Epidermal melanocyte (primary cell): ENCODE data around the gene FAM89A.
"Not testable (repeated sequence)": the region's sequence is repeated elsewhere in the genome, so short reads cannot be mapped to it uniquely, and the experiment has no call there.

Experiments
- DNase-seq: peaks from one replicate; pipeline ENCODE4 v3.0.0; 2011; ENCODE audit warnings: low spot score; ENCODE audit not compliant: insufficient read length

Gene FAM89A

DNA sequence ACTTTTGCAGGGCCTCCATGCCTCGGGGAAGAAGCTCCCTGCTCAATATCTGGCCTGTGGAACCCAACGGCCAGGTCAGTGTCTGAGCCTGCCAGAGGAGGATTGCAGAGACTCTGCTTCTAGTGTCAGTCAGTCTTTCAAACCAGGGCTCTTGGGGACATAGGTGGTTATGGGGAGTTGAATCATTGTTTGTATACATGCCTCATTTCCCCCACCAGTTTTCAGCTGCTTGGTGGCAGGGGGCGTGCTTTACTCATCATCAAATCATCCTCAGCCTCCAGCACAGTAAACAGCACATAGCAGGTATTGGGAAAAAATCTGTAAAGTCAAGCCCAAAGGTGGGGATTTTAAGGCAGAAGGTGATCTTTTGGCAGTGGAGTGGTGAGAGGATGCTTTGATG, 17.4 kb upstream of the FAM89A start:
- DNase-seq = no peak

DNA sequence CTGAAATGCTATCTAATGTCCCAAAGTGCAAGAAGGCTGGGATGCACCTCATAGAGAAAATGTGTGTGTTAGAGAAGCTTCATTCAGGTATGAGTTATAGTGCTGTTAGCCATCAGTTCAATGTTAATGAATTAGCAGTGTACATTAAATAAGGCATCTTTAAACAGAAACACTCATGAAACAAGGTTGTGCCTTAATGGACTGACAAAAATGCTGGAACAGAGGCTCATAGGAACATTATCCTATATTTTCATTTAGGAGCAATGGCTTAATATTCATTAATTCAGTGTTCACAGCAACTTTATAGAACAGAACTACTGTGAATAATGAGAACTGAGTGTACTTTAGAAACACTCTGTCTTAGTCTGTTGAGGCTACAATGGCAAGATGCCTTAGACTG, 15.2 kb upstream of the FAM89A start:
- no peak for DNase-seq

DNA sequence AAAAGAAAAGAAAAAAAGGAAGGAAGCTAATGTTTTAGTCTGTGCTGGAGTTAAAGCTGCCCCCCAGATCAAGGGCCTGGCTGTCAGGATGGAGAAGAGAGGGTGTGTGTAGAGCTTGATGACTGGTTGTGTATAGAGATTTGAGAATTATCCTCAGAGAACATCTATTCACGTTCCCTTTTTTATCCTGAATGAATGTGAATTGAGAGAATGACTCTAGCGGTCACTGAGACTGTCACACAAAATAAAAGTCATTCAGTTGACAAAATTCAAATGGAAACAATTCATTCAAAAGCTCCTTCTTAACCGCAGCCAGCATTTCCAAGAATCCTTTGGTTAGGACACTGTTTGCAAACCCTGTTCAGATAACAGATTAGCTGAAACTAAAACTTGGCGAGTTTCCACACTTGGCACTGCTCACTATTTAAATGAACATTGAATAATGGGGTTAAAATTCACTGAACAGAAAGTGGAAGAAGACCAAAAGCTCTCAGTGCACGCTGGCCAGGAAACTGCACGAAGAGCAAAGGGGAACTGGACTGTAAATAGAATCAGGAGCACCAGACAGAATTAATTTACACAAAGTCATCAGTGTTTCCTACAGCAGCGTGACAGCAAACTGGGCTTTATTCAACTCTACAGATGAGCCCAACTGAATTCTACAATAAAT, 13.6 kb upstream of the FAM89A start:
- DNase-seq = no peak

DNA sequence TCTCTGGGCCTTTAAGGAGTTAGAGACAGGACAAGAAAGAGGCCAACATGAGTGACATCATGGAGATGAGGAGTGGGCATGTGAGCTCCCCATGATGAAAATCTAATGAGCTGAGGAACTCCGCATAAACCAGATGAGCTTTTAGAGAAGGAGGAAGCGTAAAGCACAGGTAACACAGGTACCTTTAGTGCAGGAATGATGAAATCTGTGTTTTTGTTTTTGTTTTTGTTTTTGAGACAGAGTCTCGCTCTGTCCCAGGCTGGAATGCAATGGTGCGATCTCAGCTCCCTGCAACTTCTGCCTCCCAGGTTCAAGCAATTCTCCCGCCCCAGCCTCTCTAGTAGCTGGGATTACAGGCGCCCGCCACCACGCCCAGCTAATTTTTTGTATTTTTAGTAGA, 12.7 kb upstream of the FAM89A start:
- DNase-seq = no peak

DNA sequence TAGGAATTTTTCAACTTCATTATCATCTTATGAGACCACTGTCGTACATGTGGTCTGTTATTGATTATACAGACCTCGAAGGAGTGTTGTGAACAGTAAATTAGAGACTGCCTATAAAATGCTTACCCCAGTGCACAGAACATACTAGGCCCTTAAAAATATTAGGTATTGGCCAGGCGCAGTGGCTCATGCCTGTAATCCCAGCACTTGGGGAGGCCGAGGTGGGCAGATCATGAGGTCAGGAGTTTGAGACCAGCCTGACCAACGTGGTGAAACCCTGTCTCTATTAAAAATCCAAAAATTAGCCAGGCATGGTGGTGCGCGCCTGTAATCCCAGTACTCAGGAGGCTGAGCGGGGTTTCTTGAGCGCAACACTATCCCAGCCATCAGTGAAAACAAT, 10.9 kb upstream of the FAM89A start:
- not testable (repeated sequence) for DNase-seq

DNA sequence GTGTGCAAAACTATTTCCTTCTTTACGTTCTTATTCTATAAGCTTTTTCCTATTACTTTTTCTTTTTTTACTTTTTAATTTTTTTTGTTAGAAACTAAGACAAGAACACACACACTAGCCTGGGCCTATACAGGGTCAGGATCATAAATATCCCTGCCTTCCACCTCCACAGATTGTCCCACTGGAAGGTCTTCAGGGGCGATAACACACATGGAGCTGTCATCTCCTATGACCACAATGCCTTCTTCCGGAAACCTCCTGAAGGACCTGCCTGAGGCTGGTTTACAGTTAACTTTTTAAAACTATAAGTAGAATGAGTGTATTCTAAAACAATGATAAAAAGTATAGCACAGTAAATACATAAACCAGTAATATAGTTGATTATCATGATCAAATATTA, 10.3 kb upstream of the FAM89A start:
- DNase-seq = no peak

DNA sequence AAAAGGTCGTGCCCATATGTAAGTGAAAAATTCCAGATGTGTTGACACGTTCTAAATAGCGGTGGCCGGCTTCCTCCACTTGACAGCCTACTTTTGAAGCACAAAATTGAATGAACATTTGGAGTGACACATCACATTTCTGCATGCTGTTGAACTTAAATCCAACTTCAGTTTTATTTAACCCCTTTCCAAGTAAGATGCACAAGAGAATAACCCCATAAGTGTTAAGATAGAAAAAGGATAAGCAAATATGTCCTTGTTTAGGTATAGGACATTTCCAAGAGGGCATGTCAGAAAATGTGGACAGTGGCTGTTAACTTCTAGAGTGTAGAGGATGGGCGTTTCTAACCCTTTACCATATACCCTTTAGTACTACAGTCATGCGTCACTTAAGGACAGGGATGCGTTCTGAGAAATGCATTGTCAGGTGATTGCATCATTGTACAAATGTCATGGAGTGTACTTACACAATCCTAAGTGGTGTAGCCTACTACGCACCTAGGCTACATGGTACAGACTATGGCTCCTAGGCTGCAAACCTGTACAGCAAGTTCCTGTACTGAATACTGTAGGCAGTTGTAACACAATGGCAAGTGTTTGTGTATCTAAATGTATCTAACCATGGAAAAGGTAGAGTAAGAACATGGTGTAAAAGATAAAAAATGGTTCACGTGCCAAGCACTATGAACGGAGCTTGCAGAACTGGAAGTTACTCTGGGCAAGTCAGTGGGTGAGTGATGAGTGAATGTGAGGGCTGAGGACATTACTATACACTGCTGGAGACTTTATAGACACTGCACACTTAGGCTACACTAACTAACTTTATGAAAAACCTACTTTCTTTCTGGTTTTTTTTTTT, 9.3 kb upstream of the FAM89A start:
- no peak for DNase-seq

DNA sequence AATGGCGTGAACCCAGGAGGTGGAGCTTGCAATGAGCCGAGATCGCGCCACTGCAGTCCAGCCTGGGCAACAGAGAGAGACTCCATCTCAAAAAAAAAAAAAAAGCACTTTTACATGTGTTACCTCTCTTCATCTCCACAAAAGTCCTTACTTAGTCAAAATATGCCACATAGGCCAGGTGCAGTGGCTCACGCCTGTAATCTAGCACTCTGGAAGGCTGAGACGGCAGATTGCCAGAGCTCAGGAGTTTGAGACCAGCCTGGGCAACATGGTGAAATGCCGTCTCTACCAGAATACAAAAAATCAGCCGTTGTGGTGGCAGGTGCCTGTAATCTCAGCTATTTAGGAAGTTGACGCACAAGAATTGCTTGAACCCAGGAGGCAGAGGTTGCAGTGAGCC, 8.4 kb upstream of the FAM89A start:
- DNase-seq = not testable (repeated sequence)

DNA sequence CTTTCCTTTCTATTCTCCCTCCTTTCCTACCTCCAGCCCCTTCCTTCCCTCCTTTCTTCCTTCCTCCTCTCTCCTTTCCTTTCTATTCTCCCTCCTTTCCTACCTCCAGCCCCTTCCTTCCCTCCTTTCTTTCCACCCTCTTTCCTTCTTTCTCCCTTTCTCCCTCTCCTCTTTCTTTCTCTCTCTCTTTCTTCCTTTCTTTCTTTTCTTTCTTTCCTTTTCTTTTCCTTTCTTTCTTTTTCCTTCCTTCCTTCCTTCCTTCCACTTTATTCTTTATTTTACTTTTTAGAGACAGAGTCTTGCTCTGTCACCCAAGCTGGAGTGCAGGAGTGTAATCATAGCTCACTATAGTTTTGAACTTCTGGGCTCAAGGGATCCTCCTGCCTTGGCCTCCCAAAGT, 7.5 kb upstream of the FAM89A start:
- not testable (repeated sequence) for DNase-seq

DNA sequence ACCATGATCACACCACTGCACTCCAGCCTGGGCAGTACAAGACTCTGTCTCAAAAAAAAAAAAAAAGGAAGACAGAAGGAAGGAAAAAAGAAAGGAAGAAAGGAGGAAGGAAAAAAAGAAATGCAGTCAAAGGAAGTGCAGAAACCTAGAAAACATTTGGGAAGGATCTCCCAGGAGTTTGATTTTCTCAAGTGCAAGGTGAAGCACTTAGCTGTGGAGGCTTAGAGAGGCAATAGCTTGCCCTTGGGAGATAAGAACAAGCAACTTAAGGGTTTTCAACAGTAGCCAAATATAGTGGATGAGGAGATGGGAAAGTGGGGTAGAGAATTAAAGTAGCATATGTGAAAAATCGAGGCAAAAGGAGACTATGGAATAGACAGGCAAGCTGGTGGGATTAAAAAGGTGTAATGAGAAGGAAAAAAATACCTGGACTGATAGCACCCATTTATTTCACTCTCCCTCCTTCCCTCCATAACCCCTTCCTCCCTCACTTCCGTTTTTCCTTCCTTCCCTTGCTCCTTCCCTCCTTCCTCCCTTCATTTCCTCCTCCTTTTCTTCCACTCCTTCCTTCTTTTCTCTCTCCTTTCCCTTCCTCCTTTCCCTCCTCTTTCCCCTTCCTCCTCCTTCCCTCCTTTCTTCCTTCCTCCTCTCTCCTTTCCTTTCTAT, 6.8 kb upstream of the FAM89A start:
- no peak for DNase-seq

DNA sequence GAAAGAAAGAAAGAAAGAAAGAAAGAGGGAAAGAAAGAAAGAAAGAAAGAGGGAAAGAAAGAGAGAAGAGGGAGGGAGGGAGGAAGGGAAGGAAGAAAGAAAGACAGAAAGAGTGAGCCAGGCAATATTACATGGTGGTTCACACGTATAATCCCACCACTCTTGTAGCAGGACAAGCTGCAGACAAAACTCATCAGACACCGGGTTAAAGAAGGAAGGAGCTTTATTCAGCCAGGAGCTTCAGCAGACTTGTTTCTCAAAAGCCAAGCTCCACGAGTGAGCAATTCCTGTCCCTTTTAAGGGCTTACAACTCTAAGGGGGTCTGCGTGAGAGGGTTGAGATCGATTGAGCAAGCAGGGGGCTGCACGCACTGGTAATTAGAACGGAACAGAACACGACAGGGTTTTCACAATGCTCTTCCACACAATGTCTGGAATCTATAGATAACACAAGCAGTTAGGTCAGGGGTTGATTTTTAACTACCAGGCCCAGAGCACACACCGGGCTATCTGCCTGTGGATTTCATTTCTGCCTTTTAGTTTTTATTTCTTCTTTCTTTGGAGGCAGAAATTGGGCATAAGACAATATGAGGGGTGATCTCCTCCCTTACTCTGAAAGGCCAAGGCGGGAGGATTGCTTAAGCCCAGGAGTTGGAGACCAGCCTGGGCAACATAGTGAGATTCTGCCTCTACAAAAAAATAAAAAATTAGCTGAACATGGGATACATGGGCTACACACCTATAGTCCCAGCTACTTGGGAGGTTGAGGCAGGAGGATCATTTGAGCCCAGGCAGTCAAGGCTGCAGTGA, 6.1 kb upstream of the FAM89A start:
- DNase-seq = not testable (repeated sequence)

DNA sequence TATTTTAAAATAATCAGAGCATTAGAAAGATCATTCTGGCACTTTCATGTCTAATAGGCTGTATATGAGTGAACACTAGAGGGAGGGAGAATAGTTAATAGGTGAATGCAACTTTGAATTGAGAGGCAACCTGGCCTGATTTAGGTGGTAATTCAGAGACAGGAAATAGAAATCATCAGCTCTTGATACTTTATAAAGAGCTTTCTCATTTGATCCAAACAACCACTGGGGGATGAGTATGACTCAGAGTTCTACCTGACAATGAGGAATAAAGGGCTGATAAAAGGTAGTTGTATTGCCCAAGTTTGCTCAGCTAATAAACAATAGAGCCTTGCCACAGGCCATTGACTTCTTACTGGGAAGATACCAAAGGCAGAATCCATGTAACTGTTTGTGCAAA, 5.2 kb upstream of the FAM89A start:
- no peak for DNase-seq

DNA sequence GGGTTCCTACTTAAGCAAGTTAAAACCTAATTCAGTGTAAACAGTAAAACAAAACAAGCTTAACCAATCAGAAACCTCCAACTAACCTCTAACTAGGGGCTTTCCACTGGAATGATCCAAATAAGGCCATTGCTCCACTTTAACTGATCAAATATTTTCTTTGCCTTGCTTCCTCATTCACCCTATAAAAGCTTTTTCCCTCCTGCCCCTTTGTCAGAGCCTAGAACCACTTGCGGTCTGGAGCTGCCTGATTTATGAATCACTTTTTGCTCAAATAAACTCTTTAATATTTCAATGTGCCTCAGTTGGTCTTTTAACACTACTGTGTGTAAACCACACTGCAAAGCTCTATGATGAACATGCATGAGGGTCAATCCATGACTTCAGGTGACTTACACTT, 4.5 kb upstream of the FAM89A start:
- no peak for DNase-seq

DNA sequence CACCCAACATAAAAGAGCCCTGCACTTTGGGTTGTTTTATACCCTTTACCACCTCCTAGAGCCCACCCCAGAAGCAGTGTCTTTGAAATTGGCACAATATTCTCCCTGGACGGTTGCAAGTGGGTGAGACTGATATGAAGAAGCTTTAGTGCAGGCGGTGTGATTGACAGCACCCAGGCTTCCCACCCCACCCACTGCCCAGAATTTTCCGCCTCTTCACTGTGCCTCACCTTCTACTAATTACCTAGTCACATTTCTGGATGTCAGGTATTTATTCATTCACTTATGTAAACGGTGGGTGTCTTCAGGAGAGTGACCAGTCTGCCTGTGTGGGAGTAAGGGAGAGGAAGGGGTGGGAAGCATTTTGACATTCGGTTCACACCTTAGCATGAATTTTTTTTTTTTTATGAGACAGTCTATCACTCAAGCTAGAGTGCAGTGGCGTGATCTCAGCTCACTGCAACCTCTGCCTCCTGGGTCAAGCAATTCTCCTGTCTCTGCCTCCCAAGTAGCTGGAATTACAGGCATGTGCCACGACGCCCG, 1.7 kb upstream of the FAM89A start:
- DNase-seq = no peak

DNA sequence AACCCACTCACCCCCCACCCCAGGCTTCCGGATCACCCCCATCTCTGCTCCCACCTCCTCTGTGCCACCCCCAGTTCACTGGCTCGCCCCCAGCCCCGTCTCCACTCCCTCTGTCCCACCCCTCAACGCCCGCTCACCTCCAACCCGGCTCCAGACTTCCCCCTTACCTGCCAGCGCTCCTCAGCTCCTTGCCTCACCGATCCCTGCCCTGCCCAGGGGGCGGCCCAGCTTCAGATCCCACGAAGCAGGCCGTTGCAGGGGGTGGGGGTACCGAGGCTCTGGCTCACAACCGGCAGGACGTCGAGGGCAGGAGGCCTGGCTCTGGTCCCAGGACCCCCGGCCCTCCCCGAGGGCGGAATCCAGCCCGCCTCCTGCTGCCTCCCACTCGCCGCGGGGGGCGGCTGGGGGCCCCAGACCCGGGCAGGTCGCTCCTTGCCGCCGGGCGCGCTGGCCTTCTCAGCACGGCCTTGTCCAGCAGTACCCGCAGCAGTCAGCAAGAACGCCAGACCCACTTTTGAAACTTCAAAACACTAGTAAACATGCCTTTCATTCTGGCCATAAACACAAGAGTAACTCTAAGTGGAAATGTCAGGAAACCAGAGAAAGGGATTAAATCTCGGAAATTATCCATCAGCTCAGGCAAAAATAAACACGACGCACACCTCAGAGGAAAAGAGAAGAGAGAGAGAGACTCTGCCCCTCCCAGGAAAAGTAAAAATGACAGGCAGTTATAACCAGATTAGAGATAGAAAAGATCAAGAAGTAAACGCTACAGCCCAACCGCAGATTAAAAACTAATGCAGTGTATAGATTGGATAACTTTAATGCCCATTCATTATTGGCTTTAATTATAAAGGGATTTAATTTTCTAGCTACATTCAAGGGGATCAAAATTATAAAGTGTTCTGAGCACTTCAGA, 1.0 kb upstream of the FAM89A start:
- no peak for DNase-seq

DNA sequence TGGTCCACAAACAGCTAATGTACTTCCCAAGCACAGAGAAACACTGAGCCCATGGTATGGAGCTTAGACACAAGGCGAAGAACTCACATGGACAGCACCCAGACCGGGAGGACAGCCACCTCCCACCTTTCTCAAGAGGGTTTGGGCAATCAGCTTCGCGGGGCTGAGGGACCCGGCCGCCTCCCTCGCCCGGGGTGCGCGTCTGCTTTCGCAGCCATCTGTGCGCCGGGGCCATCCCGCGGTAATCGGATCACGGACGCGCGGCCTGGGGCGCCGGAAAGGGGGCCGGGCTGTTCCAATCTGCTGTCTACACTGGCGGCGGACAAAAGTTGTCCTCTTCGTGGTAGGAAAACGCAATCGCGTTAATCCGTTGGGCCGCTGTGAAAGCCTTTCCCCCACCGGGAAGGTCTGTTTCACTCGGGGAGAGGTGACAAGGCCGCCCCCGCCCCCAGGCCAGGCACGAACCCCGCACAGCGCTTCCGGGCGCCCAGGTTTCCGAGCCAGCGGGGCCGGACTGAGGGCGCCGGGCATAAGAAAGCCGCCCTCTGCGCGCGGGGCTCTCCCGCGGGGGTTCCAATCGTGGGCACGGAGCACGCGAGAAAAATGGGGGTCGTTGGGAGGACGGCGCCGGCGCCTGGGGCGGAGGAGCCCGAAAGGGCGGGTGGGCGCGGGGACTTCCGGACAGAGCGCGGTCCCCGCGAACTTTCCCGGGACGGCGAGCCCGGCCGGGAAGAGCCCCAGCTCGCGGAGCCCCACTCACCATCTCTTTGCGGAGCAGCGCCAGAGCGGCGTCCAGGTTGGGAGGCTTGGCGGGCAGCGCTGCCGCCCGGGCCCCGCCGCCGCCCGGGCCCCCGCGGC, 664 bp downstream of the FAM89A start:
- no peak for DNase-seq

DNA sequence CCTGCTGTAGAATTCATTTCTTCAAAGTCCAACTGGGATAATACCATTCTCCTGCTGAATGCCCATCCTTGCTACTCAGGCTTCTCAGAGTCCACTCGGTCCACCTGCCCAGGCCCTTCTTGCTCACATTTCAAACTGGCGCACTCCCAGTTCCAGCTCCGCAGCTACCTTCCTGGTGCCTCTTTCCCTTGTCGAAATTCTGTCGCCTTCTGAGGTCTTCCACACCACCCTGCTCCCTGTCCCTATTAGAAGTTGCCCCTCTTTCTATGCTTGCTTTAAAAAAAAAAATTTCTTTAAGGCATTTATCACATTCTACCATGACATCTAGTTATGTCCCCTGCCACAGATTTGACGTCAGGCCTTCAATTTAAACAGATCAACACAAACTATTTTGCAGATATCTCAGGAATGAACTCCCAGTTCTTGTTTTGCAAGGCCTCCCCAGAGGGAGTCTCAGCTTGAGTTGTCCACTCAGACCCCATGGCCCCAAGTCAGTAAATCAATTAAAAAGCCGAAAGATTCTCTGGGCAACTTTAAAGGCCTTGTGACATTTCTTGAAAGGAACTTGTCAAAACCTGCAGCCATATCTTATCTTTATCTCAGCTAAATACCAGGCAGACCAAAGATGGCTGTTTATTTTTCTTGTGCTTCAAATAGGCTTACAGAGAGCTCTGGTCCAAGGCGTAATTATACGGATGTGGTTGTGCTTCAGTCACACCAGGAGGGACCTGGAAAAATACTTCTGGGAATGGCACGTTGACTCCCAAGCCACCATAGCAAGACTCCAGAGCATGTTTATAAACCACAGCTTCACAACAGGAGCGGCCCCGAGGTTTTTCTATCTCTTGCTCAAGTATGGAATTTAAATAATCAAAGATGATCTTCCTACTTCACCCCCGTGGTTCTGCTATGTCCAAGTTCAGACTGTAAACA, 2.2 kb downstream of the FAM89A start:
- no peak for DNase-seq

DNA sequence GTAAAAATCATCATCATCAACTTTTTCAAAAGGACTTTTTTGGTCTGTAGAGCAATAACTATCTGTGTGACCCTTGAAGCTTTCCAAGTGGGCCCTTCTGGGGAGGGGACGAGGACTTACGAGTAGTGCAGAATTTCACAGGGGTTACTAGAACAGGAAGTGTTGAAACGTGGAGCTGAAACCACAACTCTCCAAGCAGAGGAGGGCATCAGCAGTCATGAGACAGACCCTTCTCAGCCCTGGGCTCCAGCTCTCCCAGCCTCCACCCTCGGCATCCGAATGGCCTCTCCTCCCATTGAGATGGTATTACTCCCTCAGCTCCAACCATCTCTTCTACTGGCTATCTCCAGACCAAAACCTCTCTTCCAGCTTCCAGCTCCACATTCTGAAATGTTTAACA, 3.6 kb downstream of the FAM89A start:
- no peak for DNase-seq
